Mesenchymal stem cell (in vitro differentiated cells and primary cell): ENCODE measurements around the gene NFIB.

Source experiments
- DNase-seq: peaks from one replicate; pipeline ENCODE4 v3.0.0-alpha.2; 2013
- H2AFZ ChIP-seq: one replicate; pipeline ENCODE4 v1.6.1; 2013; ENCODE audit warnings: low read depth, mild to moderate bottlenecking, control low read depth, inconsistent platforms, low read length, moderate library complexity
- H2AK5ac ChIP-seq: 2 replicates; pipeline ENCODE4 v1.6.1; 2013; ENCODE audit warnings: low read length, moderate library complexity, mild to moderate bottlenecking, inconsistent platforms; ENCODE audit not compliant: severe bottlenecking
- H2BK120ac ChIP-seq: one replicate; pipeline ENCODE4 v1.6.1; 2013; ENCODE audit warnings: low read depth, mild to moderate bottlenecking, inconsistent platforms, low read length, moderate library complexity
- H2BK12ac ChIP-seq, 2 experiments: one replicate each; pipeline ENCODE4 v1.6.1; 2013; ENCODE audit warnings: inconsistent platforms in 2 of 2, low read length in 2 of 2, mild to moderate bottlenecking in 2 of 2, moderate library complexity in 2 of 2, control low read depth in 1 of 2
- H2BK15ac ChIP-seq: one replicate; pipeline ENCODE4 v1.6.1; 2013; ENCODE audit warnings: mild to moderate bottlenecking, low read depth, inconsistent platforms; ENCODE audit not compliant: poor library complexity, severe bottlenecking
- H2BK5ac ChIP-seq: 2 replicates; pipeline ENCODE4 v1.6.1; 2013; ENCODE audit warnings: low read depth, mild to moderate bottlenecking, low read length, control low read depth, inconsistent platforms; ENCODE audit not compliant: poor library complexity, severe bottlenecking
- H3K14ac ChIP-seq, 2 experiments: one replicate each; pipeline ENCODE4 v1.6.1; 2013; ENCODE audit warnings: inconsistent platforms in 2 of 2, low read length in 2 of 2, control low read depth in 1 of 2, mild to moderate bottlenecking in 1 of 2, moderate library complexity in 1 of 2
- H3K18ac ChIP-seq, 2 experiments: one replicate each; pipeline ENCODE4 v1.6.1; 2013; ENCODE audit warnings: inconsistent platforms in 2 of 2, low read length in 2 of 2, control low read depth in 1 of 2, low read depth in 1 of 2, mild to moderate bottlenecking in 1 of 2
- H3K23ac ChIP-seq, 2 experiments: one replicate each; pipeline ENCODE4 v1.6.1; 2013; ENCODE audit warnings: inconsistent platforms in 2 of 2, low read length in 2 of 2, mild to moderate bottlenecking in 2 of 2, moderate library complexity in 2 of 2, control low read depth in 1 of 2
- H3K27ac ChIP-seq: 2 replicates; pipeline ENCODE4 v1.5.1; 2013; ENCODE audit warnings: mild to moderate bottlenecking, moderate library complexity, low read length, control low read depth, inconsistent platforms; ENCODE audit not compliant: poor library complexity, severe bottlenecking
- H3K27me3 ChIP-seq, 2 experiments: 2 replicates each; pipeline versions ENCODE4 v1.6.1 to v1.7.0; 2013; ENCODE audit warnings: low read length in 2 of 2, mild to moderate bottlenecking in 2 of 2, moderate library complexity in 2 of 2, control low read depth in 1 of 2, inconsistent platforms in 1 of 2; ENCODE audit not compliant: control insufficient read depth in 1 of 2, insufficient read depth in 1 of 2
- H3K36me3 ChIP-seq, 2 experiments: 2 replicates each; pipeline versions ENCODE4 v1.6.1 to v1.7.0; 2013; ENCODE audit warnings: low read length in 2 of 2, control low read depth in 1 of 2, inconsistent platforms in 1 of 2, low read depth in 1 of 2, mild to moderate bottlenecking in 1 of 2; ENCODE audit not compliant: insufficient read depth in 2 of 2, control insufficient read depth in 1 of 2
- H3K4ac ChIP-seq, 2 experiments: one replicate each; pipeline ENCODE4 v1.6.1; 2013; ENCODE audit warnings: inconsistent platforms in 2 of 2, low read length in 2 of 2, mild to moderate bottlenecking in 2 of 2, moderate library complexity in 2 of 2, control low read depth in 1 of 2, low read depth in 1 of 2
- H3K4me1 ChIP-seq: 2 replicates; pipeline ENCODE4 v1.6.1; 2013; ENCODE audit warnings: low read depth, low read length, control low read depth; ENCODE audit not compliant: control insufficient read depth, insufficient read depth
- H3K4me2 ChIP-seq: 2 replicates; pipeline ENCODE4 v1.6.1; 2013; ENCODE audit warnings: low read length, mild to moderate bottlenecking, inconsistent platforms; ENCODE audit not compliant: poor library complexity, severe bottlenecking
- H3K4me3 ChIP-seq, 2 experiments: 2 replicates each; pipeline versions ENCODE4 v1.5.1 to v1.7.0; 2013; ENCODE audit warnings: low read length in 2 of 2, mild to moderate bottlenecking in 2 of 2, control low read depth in 1 of 2, low read depth in 1 of 2; ENCODE audit not compliant: insufficient read depth in 1 of 2
- H3K79me1 ChIP-seq: replicated peaks from 2 replicates; pipeline ENCODE4 v1.6.1; 2013; ENCODE audit warnings: mild to moderate bottlenecking, control low read depth, low read length, inconsistent platforms; ENCODE audit not compliant: poor library complexity, severe bottlenecking
- H3K9ac ChIP-seq: 2 replicates; pipeline ENCODE4 v1.7.0; 2013; ENCODE audit warnings: mild to moderate bottlenecking, low read length, moderate library complexity
- H3K9me3 ChIP-seq: 2 replicates; pipeline ENCODE4 v1.7.0; 2013; ENCODE audit warnings: mild to moderate bottlenecking, low read length; ENCODE audit not compliant: control insufficient read depth
- H4K8ac ChIP-seq: one replicate; pipeline ENCODE4 v1.6.1; 2013; ENCODE audit warnings: inconsistent platforms, mild to moderate bottlenecking, low read length, moderate library complexity
- H4K91ac ChIP-seq: one replicate; pipeline ENCODE4 v1.6.1; 2013; ENCODE audit warnings: mild to moderate bottlenecking, low read length, inconsistent platforms
- WGBS: methylation state at CpG from one replicate; pipeline ENCODE4 v1.1.7; 2013; ENCODE audit warnings: mixed read lengths; 5-methylcytosine and 5-hydroxymethylcytosine counted together

Gene NFIB

GRCh38 chr9:14141699-14142098, 172.2 kb downstream of the NFIB start:
- Histone ChIP-seq H3K4me1 (no peaks in the 10 kb centered on the region), H2BK5ac (no peak overlapping the region), H2AK5ac (no peak overlapping the region), H2BK15ac (no peak overlapping the region), H2BK120ac (no peak overlapping the region), H3K36me3 (peaks cover 0 to 5% of the 10 kb centered on the region in 2 experiments), H4K91ac (no peak overlapping the region), H2BK12ac (no peak overlapping the region), H3K27ac (no peak overlapping the region), H3K14ac (no peak overlapping the region), H3K4me2 (no peak overlapping the region), H3K4me3 (no peak overlapping the region), H3K23ac (no peak overlapping the region), H3K27me3 (no peaks in the 10 kb centered on the region), H2AFZ (no peak overlapping the region), H3K9me3 (no peaks in the 10 kb centered on the region), H3K9ac (no peak overlapping the region), H3K18ac (no peak overlapping the region), H3K79me1 (peaks cover 2% of the 10 kb centered on the region), H3K4ac (no peak overlapping the region), H4K8ac (no peak overlapping the region)
- WGBS: 100% methylated on average over 1 of the region's 2 CpGs
- no peak for DNase-seq

GRCh38 chr9:14140096-14140697, 173.7 kb downstream of the NFIB start:
- no peaks in the 10 kb centered on the region for H3K4me1 ChIP-seq
- no peak overlapping the region for H2AFZ ChIP-seq
- no peak overlapping the region for H3K18ac ChIP-seq
- H3K79me1 ChIP-seq: peaks cover 2% of the 10 kb centered on the region
- no peak overlapping the region for H3K4me2 ChIP-seq
- H3K14ac ChIP-seq: no peak overlapping the region
- no peak overlapping the region for H3K27ac ChIP-seq
- H4K91ac ChIP-seq: no peak overlapping the region
- no peak overlapping the region for H3K4me3 ChIP-seq
- no peaks in the 10 kb centered on the region for H3K9me3 ChIP-seq
- no peak for DNase-seq
- no peak overlapping the region for H3K4ac ChIP-seq
- H4K8ac ChIP-seq: no peak overlapping the region
- no peaks in the 10 kb centered on the region for H3K27me3 ChIP-seq
- peaks cover 0 to 5% of the 10 kb centered on the region in 2 experiments for H3K36me3 ChIP-seq
- H2AK5ac ChIP-seq: no peak overlapping the region
- H2BK120ac ChIP-seq: no peak overlapping the region
- no peak overlapping the region for H2BK5ac ChIP-seq
- H3K9ac ChIP-seq: no peak overlapping the region
- no peak overlapping the region for H2BK12ac ChIP-seq
- no peak overlapping the region for H2BK15ac ChIP-seq
- no peak overlapping the region for H3K23ac ChIP-seq

- no peak overlapping the region for H2AFZ ChIP-seq
Measured at GRCh38 chr9:14139287-14139686, 174.7 kb downstream of the NFIB start.

GRCh38 chr9:14136646-14137370, 177.1 kb downstream of the NFIB start:
- no CpG with 5 or more reads among the region's 3 CpGs for WGBS
- no peak overlapping the region for H2BK12ac ChIP-seq
- no peak overlapping the region for H2BK120ac ChIP-seq
- H3K4me3 ChIP-seq: no peak overlapping the region
- H3K36me3 ChIP-seq: peaks cover 0 to 5% of the 10 kb centered on the region in 2 experiments
- H3K18ac ChIP-seq: no peak overlapping the region
- no peak overlapping the region for H4K8ac ChIP-seq
- no peak overlapping the region for H3K4me2 ChIP-seq
- H4K91ac ChIP-seq: no peak overlapping the region
- H3K9ac ChIP-seq: no peak overlapping the region
- H3K4me1 ChIP-seq: no peaks in the 10 kb centered on the region
- H2BK15ac ChIP-seq: no peak overlapping the region
- no peaks in the 10 kb centered on the region for H3K9me3 ChIP-seq
- H2AK5ac ChIP-seq: no peak overlapping the region
- DNase-seq: no peak
- no peak overlapping the region for H2AFZ ChIP-seq
- H3K27me3 ChIP-seq: no peaks in the 10 kb centered on the region
- no peak overlapping the region for H3K27ac ChIP-seq
- H3K79me1 ChIP-seq: peaks cover 2% of the 10 kb centered on the region
- H3K4ac ChIP-seq: no peak overlapping the region
- H3K14ac ChIP-seq: no peak overlapping the region
- H3K23ac ChIP-seq: no peak overlapping the region
- H2BK5ac ChIP-seq: no peak overlapping the region

More at GRCh38 chr9:14139287-14139686, 174.7 kb downstream of the NFIB start:
- H2BK120ac ChIP-seq: no peak overlapping the region
- H2AK5ac ChIP-seq: no peak overlapping the region
- no peak for DNase-seq
- no peak overlapping the region for H4K91ac ChIP-seq
- peaks cover 0 to 3% of the 10 kb centered on the region in 2 experiments for H3K36me3 ChIP-seq
- H2BK15ac ChIP-seq: no peak overlapping the region
- H3K18ac ChIP-seq: no peak overlapping the region
- H3K4me2 ChIP-seq: no peak overlapping the region
- H3K27ac ChIP-seq: no peak overlapping the region
- H3K79me1 ChIP-seq: peaks cover 2% of the 10 kb centered on the region
- no peak overlapping the region for H3K9ac ChIP-seq
- H3K14ac ChIP-seq: no peak overlapping the region
- H2BK5ac ChIP-seq: no peak overlapping the region
- H3K27me3 ChIP-seq: no peaks in the 10 kb centered on the region
- 100% methylated on average over 1 of the region's 1 CpG for WGBS
- no peak overlapping the region for H2BK12ac ChIP-seq
- H4K8ac ChIP-seq: no peak overlapping the region
- H3K9me3 ChIP-seq: no peaks in the 10 kb centered on the region
- no peak overlapping the region for H3K23ac ChIP-seq
- no peak overlapping the region for H3K4ac ChIP-seq
- no peak overlapping the region for H3K4me3 ChIP-seq
- H3K4me1 ChIP-seq: no peaks in the 10 kb centered on the region
